ENCODE measurements around the gene BCAS1.

DNA sequence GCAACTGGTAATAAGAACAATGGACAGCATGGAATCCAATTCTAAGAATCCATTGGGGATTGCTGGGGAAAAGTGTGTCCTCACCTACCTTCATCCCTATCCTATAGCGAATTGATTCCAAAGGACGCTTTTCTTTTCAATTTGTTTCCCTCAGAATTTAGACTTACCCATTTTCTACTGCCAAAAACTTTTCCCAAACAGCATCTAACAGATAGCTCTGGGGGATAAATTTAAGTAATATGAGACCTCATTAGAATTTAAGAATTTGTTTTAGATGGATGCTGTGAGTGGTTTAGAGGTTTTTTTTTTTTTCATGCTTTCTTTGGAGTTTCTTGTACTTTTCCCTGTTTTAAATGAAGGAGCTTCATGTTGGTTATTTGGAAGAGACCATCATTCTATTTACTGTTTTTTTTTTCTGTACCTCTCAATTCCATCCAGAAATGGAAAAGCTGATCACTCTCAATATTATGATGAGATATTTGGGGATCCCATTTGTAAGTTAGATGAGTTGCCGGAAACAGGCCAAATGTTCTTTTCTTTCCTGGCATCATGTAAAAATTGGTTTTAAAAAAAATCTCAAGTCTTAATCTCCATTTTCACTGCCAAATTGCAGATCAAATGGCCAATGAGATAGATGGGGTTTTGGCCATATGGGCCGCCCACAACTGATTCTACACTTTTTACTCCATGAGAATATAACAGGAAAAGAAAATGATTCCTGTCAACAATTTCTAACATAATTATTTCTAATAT is 105.7 kb downstream of the BCAS1 start:
- TF ChIP-seq ZNF707 (tag by site-specific recombination; IDR thresholded peaks at IDR 0.05) (no peak), KLF9 (tag by site-specific recombination; IDR thresholded peaks at IDR 0.05; ENCODE audit: low read depth) (no peak), CTCF (tag by site-specific recombination; IDR thresholded peaks at IDR 0.05) (no peak)
- TF ChIP-seq, protein P1, sequence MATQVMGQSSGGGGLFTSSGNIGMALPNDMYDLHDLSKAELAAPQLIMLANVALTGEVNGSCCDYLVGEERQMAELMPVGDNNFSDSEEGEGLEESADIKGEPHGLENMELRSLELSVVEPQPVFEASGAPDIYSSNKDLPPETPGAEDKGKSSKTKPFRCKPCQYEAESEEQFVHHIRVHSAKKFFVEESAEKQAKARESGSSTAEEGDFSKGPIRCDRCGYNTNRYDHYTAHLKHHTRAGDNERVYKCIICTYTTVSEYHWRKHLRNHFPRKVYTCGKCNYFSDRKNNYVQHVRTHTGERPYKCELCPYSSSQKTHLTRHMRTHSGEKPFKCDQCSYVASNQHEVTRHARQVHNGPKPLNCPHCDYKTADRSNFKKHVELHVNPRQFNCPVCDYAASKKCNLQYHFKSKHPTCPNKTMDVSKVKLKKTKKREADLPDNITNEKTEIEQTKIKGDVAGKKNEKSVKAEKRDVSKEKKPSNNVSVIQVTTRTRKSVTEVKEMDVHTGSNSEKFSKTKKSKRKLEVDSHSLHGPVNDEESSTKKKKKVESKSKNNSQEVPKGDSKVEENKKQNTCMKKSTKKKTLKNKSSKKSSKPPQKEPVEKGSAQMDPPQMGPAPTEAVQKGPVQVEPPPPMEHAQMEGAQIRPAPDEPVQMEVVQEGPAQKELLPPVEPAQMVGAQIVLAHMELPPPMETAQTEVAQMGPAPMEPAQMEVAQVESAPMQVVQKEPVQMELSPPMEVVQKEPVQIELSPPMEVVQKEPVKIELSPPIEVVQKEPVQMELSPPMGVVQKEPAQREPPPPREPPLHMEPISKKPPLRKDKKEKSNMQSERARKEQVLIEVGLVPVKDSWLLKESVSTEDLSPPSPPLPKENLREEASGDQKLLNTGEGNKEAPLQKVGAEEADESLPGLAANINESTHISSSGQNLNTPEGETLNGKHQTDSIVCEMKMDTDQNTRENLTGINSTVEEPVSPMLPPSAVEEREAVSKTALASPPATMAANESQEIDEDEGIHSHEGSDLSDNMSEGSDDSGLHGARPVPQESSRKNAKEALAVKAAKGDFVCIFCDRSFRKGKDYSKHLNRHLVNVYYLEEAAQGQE (tag by site-specific recombination; IDR thresholded peaks at IDR 0.05): no peak

Measured in HEK293 (cell line).